HG03097 (cell line): ENCODE data around the gene NOCT.
A peak's percentile ranks its signal among the peaks of the same experiment; 100 is the strongest.
"Not testable (repeated sequence)": the region's sequence is repeated elsewhere in the genome, so short reads cannot be mapped to it uniquely, and the experiment has no call there.

Experiments used
- ATAC-seq: cut with Tn5 transposase; IDR thresholded peaks from one replicate; pipeline ENCODE4 v1.9.1; 2021; ENCODE audit not compliant: unreplicated experiment, low FRiP score

Gene NOCT, protein sequence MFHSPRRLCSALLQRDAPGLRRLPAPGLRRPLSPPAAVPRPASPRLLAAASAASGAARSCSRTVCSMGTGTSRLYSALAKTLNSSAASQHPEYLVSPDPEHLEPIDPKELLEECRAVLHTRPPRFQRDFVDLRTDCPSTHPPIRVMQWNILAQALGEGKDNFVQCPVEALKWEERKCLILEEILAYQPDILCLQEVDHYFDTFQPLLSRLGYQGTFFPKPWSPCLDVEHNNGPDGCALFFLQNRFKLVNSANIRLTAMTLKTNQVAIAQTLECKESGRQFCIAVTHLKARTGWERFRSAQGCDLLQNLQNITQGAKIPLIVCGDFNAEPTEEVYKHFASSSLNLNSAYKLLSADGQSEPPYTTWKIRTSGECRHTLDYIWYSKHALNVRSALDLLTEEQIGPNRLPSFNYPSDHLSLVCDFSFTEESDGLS

GRCh38 chr4:139015269-139015947 is at the start of gene NOCT:
NOCT (plus strand) TSS chr4:139015781; CDS start chr4:139015982, 201 bp downstream.
- peak; percentile 95 for ATAC-seq

- peak; percentile 98 for ATAC-seq
Measured at GRCh38 chr4:138967313-138967712, 48.3 kb upstream of the NOCT start.

- peak; percentile 35 for ATAC-seq
Measured at GRCh38 chr4:138972956-138973801, 42.4 kb upstream of the NOCT start.

- no peak for ATAC-seq
Measured at GRCh38 chr4:138975225-138975624, 40.4 kb upstream of the NOCT start.

- ATAC-seq: no peak
Measured at GRCh38 chr4:138976526-138976925, 39.1 kb upstream of the NOCT start.

DNA sequence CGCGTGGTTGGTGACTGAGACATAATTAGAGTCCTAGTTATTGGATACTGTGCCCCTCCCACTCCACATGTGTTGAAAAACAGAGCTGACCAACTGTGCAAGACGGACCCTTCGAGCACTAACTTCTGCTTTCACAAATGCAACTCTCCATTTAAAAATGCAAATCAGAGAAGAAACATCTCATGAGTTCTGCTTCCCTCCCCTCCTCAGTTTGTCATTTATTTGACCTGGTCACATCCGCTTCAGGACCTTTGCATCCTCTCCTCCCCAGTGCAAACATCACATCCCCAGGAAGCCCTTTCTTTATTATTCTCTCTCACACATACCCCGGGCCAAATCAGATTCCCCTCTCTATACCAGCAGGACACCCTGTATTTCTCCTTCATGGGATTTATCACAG is 38.1 kb upstream of the NOCT start:
- peak; percentile 96 for ATAC-seq

- no peak for ATAC-seq
Measured at GRCh38 chr4:138978028-138978585, 37.5 kb upstream of the NOCT start.

DNA sequence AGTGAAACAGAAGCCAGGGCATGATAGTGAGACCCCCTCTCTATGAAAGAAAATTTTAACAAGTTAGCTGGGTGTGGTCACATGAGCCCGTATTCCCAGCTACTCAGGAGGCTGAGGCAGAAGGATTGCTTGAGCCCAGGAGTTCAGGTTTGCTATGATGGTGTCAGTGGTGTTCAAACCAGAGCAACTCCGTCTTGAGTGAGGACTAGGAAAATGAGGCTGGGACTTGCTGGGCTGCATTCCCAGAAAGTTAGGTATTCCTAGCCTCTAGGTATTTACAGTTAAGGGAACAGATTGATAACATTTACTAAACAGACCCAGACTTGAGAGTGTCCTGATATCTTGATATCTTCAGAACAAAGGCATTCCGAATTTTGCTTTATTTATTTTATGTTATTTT is 37.0 kb upstream of the NOCT start:
- ATAC-seq: no peak

DNA sequence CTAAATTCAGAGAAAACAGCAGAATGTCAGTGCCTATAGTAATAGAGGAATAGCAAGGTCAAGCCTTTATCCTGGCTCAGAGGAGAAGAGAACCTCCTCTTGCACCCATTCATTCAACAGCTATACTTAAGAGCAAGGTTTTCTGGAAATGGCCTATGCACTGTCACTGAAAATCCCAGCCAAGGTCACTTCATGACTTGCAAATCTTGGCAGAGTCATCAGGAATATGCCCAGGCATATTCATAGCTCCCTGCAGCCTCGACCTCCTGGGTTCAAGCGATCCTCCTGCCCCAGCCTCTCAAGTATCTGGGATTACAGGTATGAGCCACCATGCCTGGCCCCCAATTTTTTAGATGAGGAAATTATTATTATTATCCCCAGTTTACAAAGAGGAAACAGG is 35.8 kb upstream of the NOCT start:
- ATAC-seq: no peak

DNA sequence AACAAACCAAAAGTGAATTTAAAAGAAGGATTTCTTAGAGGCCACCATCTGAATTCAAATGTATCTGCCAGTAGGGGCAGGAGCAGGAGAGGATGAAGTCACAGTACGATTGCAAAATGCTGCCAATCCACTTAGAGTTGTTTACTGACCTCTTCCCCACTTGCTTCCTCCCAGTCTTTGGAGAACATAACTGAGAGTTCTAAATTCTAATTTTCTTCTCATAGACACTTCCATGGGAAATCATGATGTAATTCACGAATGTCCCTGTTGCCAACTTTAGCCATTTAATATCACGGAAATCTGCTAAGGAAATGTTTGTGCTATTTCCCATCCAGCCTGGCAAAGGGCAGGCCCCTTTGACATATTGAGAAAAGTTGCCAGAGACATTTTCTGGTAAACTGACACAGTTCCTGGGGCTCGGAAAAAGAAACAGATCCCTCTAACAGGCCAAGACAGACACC is 33.6 kb upstream of the NOCT start:
- no peak for ATAC-seq

DNA sequence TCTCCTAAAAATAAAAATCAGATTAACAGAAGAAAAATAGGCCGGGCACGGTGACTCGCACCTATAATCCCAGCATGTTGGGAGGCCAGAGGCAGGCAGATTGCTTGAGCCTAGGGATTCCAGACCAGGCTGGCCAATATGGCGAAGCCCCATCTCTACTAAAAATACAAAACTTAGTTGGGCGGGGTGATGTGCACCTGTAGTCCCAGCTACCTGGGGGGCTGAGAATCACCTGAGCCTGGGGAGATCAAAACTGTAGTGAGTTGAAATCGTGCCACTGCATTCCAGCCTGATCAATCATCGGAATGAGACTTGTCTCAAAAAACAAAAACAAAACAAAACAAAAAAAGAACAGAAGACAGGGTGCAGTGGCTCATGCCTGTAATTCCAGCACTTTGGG is 32.8 kb upstream of the NOCT start:
- ATAC-seq: no peak

DNA sequence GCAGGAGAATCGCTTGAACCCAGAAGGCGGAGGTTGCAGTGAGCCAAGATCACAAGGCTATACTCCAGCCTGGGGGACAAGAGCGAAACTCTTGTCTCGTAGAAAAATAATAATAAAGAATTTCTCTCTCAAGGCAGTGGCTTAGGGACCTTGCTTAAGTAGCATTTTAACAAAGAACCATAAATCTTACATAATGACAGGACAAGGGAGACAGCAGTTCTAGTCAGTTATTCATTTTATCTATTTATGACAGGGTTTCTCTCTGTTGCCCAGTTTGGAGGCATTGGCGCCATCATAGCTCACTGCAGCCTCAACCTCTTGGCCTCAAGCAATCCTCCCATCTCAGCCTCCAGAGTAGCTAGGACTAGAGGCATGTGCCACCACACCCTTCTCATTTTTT is 31.9 kb upstream of the NOCT start:
- ATAC-seq: no peak

GRCh38 chr4:138984647-138985046 is 30.9 kb upstream of the NOCT start:
- no peak for ATAC-seq

DNA sequence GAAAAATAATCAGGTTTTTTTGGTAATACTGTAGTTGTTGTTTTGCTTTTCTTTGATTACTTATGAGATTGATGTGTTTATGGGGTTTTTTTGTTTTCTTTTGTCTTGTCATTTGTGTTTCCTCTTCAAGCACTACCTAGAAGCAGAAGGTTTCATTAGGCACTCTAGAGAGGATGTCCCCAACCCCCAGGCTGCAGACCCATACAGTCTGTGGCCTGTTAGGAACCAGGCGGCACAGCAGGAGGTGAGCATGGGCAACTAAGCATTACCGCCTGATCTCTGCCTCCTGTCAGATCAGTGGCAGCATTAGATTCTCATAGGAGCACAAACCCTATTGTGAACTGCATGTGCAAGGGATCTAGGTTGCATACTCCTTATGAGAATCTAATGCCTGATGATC is 22.9 kb upstream of the NOCT start:
- ATAC-seq: no peak

GRCh38 chr4:138996090-138996489 is 19.5 kb upstream of the NOCT start:
- ATAC-seq: no peak

GRCh38 chr4:138999666-139000065 is 15.9 kb upstream of the NOCT start:
- ATAC-seq: no peak

DNA sequence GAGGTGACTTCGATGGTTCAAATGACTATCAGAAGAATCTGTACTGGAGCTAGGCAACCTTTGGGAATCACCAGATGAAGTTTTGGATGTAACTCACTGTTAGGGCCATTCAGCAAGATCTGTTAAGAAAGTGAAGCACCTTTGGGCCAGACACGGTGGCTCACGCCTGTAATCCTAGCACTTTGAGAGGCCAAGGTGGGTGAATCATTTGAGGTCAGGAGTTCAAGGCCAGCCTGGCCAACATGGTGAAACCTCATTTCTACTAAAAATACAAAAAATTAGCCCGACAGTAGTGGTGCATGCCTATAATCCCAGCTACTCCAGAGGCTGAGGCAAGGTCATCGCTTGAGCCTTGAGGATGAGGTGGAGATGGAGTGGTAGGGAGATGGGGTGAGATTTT is 15.4 kb upstream of the NOCT start:
- not testable (repeated sequence) for ATAC-seq

GRCh38 chr4:139001430-139001829 is 14.2 kb upstream of the NOCT start:
- not testable (repeated sequence) for ATAC-seq

DNA sequence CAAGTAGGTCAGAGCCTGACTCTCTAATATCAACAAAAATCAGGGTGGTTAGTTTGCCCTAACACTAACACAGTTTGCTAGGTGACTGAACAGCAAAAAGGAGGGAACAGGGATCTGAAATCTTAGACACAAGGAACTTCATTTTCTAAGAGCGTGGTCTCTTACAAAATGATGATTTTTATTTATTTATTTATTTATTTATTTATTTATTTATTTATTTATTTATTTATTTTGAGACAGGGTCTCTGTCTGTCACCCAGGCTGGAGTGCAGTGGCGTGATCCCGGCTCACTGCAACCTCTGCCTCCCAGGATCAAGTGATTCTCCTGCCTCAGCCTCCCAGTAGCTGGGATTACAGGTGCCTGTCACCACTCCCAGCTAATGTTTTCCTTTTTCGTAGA is 11.9 kb upstream of the NOCT start:
- ATAC-seq: not testable (repeated sequence)

GRCh38 chr4:139005774-139006173 is 9.8 kb upstream of the NOCT start:
- ATAC-seq: no peak

DNA sequence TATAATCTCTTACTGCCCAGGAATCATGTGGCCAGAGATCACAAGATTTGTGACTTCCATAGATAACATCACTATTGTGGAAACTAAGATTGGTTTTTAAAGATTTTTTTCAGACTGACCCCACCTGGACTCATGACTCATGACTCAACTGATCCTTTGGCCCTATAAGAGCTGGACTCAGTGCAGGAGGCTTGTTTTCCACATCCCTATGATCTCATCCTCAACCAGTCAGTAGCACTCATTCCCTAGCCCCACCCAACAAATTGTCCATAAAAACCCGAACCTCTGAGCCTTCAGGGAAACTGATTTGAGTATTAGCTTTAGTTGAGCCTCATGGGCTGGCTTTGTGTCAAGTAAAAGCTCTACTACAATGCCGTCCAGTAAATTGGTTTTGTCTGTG is 7.9 kb upstream of the NOCT start:
- ATAC-seq: no peak
